IMR-90 (cell line): ENCODE measurements around the gene TNNC1. TPM values are rescaled to one million over a fixed set of nuclear protein-coding genes. Genes with fewer than 3 reads are reported as not detected.

ENCODE experiments used
- ATAC-seq: fragments of 200-7000 bp; cut with Tn5 transposase; 2 replicates; pipeline ENCODE4 v1.9.1; 2020; ENCODE audit warnings: low read depth, mild to moderate bottlenecking, moderate library complexity
- BruUV-seq: library from RNA; stranded (reverse); fragments of 400-500 nt; replicated peaks from 2 replicates; lab custom pipeline; 2021; lab: Mats Ljungman, UMichigan
- CTCF ChIA-PET: fragments of 300-600 bp; formaldehyde crosslinking; extraction: SDS; loops from one replicate; lab custom pipeline; 2021; ENCODE audit warnings: antibody characterized with exemption; lab: Yijun Ruan, JAX
- POLR2A ChIA-PET: fragments of 300-600 bp; sonication (Branson Sonifier 250); formaldehyde crosslinking; loops from one replicate; lab custom pipeline; 2022; ENCODE audit warnings: antibody characterized with exemption; ENCODE audit not compliant: unreplicated experiment; lab: Charles Lee
- DNase-seq: peaks from one replicate; pipeline ENCODE4 v3.0.0; 2013
- H2AFZ ChIP-seq: replicated peaks from 2 replicates; pipeline ENCODE3; 2013; ENCODE audit warnings: low read length, mild to moderate bottlenecking; ENCODE audit not compliant: poor library complexity
- H2AK5ac ChIP-seq: 2 replicates; pipeline ENCODE4 v1.6.1; 2013; ENCODE audit warnings: low read depth, low read length, inconsistent platforms
- H2AK9ac ChIP-seq: replicated peaks from 2 replicates; pipeline ENCODE3; 2013; ENCODE audit warnings: mild to moderate bottlenecking, low read depth, low read length, moderate library complexity; ENCODE audit not compliant: poor library complexity
- H2BK120ac ChIP-seq: 2 replicates; pipeline ENCODE4 v1.6.1; 2013; ENCODE audit warnings: low read depth, low read length, inconsistent platforms
- H2BK15ac ChIP-seq: 3 replicates; pipeline ENCODE4 v1.6.1; 2013; ENCODE audit warnings: low read depth, low read length, inconsistent platforms
- H2BK20ac ChIP-seq: 2 replicates; pipeline ENCODE4 v1.6.1; 2013; ENCODE audit warnings: low read depth, mild to moderate bottlenecking, inconsistent platforms, low read length, moderate library complexity
- H2BK5ac ChIP-seq: 2 replicates; pipeline ENCODE4 v1.6.1; 2013; ENCODE audit warnings: mild to moderate bottlenecking, low read depth, low read length, inconsistent platforms; ENCODE audit not compliant: poor library complexity, severe bottlenecking
- H3K14ac ChIP-seq: replicated peaks from 2 replicates; pipeline ENCODE4 v1.6.1; 2013; ENCODE audit warnings: low read depth, low read length, inconsistent platforms
- H3K18ac ChIP-seq: 2 replicates; pipeline ENCODE4 v1.6.1; 2013; ENCODE audit warnings: low read depth, low read length, control low read depth
- H3K23ac ChIP-seq: 2 replicates; pipeline ENCODE4 v1.6.1; 2013; ENCODE audit warnings: low read depth, low read length, inconsistent platforms
- H3K27ac ChIP-seq: 2 replicates; pipeline ENCODE4 v1.5.1; 2013; ENCODE audit warnings: mild to moderate bottlenecking, control low read depth, low read length; ENCODE audit not compliant: insufficient read depth
- H3K27me3 ChIP-seq: 2 replicates; pipeline ENCODE4 v1.6.1; 2013; ENCODE audit warnings: low read length; ENCODE audit not compliant: control insufficient read depth, insufficient read depth
- H3K36me3 ChIP-seq: 2 replicates; pipeline ENCODE4 v1.6.1; 2013; ENCODE audit warnings: low read length, mixed read lengths; ENCODE audit not compliant: control insufficient read depth, insufficient read depth
- H3K4ac ChIP-seq: 2 replicates; pipeline ENCODE4 v1.6.1; 2013; ENCODE audit warnings: low read depth, low read length, inconsistent platforms
- H3K4me1 ChIP-seq: 2 replicates; pipeline ENCODE4 v1.6.1; 2013; ENCODE audit warnings: low read length, mixed read lengths; ENCODE audit not compliant: control insufficient read depth, insufficient read depth
- H3K4me2 ChIP-seq: 2 replicates; pipeline ENCODE4 v1.6.1; 2013; ENCODE audit warnings: low read depth, mild to moderate bottlenecking, control low read depth, low read length, moderate library complexity
- H3K4me3 ChIP-seq: 2 replicates; pipeline ENCODE4 v1.5.1; 2013; ENCODE audit warnings: low read depth, mild to moderate bottlenecking, control low read depth, low read length, moderate library complexity; ENCODE audit not compliant: insufficient read depth
- H3K56ac ChIP-seq: 2 replicates; pipeline ENCODE4 v1.6.1; 2013; ENCODE audit warnings: low read length, inconsistent platforms; ENCODE audit not compliant: insufficient read depth; ENCODE audit errors: extremely low read depth
- H3K79me1 ChIP-seq, 2 experiments: 2 replicates each; pipeline ENCODE4 v1.6.1; 2013; ENCODE audit warnings: low read length in 2 of 2, inconsistent platforms in 1 of 2, low read depth in 1 of 2
- H3K9ac ChIP-seq: 2 replicates; pipeline ENCODE4 v1.6.1; 2013; ENCODE audit warnings: low read depth, low read length, control low read depth
- H3K9me1 ChIP-seq: 2 replicates; pipeline ENCODE4 v1.6.1; 2013; ENCODE audit warnings: low read length, inconsistent platforms; ENCODE audit not compliant: insufficient read depth
- H3K9me3 ChIP-seq: 2 replicates; pipeline ENCODE4 v1.6.1; 2013; ENCODE audit warnings: low read length; ENCODE audit not compliant: control insufficient read depth, insufficient read depth
- H4K20me1 ChIP-seq: 2 replicates; pipeline ENCODE4 v1.6.1; 2013; ENCODE audit warnings: low read length, inconsistent platforms; ENCODE audit not compliant: insufficient read depth
- H4K5ac ChIP-seq: 2 replicates; pipeline ENCODE4 v1.6.1; 2013; ENCODE audit warnings: mild to moderate bottlenecking, low read depth, low read length, control low read depth
- H4K8ac ChIP-seq, 2 experiments: 2 replicates each; pipeline ENCODE4 v1.6.1; 2013; ENCODE audit warnings: low read depth in 2 of 2, low read length in 2 of 2, control low read depth in 1 of 2, inconsistent platforms in 1 of 2
- H4K91ac ChIP-seq: 2 replicates; pipeline ENCODE4 v1.6.1; 2013; ENCODE audit warnings: low read depth, low read length, inconsistent platforms; ENCODE audit not compliant: insufficient read depth
- BHLHE40 ChIP-seq: fragments of 150-350 bp; IDR thresholded peaks from 2 replicates; pipeline ENCODE4 v1.6.1; 2016; ENCODE audit warnings: mild to moderate bottlenecking, low read depth, low read length
- CEBPB ChIP-seq: IDR thresholded peaks from 2 replicates; pipeline ENCODE4 v1.6.1; 2012; ENCODE audit warnings: low read depth, low read length, improper control_type of control experiment
- CHD1 ChIP-seq: IDR thresholded peaks from 2 replicates; pipeline ENCODE4 v1.6.1; 2012; ENCODE audit warnings: low read depth, low read length, improper control_type of control experiment
- FOS ChIP-seq: fragments of 150-350 bp; IDR thresholded peaks from 2 replicates; pipeline ENCODE4 v1.6.1; 2016; ENCODE audit warnings: low read depth, low read length
- MAFK ChIP-seq: IDR thresholded peaks from 2 replicates; pipeline ENCODE4 v1.6.1; 2012; ENCODE audit warnings: low read depth, low read length, improper control_type of control experiment
- MAZ ChIP-seq: IDR thresholded peaks from 2 replicates; pipeline ENCODE4 v1.6.1; 2012; ENCODE audit warnings: low read depth, mild to moderate bottlenecking, low read length, improper control_type of control experiment, moderate library complexity, borderline replicate concordance
- RCOR1 ChIP-seq: IDR thresholded peaks from 2 replicates; pipeline ENCODE4 v1.6.1; 2012; ENCODE audit warnings: mild to moderate bottlenecking, low read length, improper control_type of control experiment; ENCODE audit not compliant: insufficient replicate concordance
- RFX5 ChIP-seq: IDR thresholded peaks from 2 replicates; pipeline ENCODE4 v1.8.0; 2012; ENCODE audit warnings: low read depth, mild to moderate bottlenecking, low read length, moderate library complexity
- USF2 ChIP-seq: fragments of 150-350 bp; IDR thresholded peaks from 2 replicates; pipeline ENCODE4 v1.6.1; 2017; ENCODE audit warnings: mild to moderate bottlenecking, antibody characterized with exemption, low read length, low read depth
- WGBS, 2 experiments: methylation state at CpG; one replicate each; pipeline versions ENCODE4 v1.1.5 to v1.1.7; 2013; ENCODE audit warnings: missing lambda C conversion rate in 2 of 2; ENCODE audit not compliant: insufficient read length in 1 of 2; ENCODE audit errors: extremely low coverage in 2 of 2; 5-methylcytosine and 5-hydroxymethylcytosine counted together
- dilution Hi-C: fragments of 300-500 bp; cut with HindIII; formaldehyde crosslinking; loops from one replicate; pipeline ENCODE4 v1.14.3; 2018; ENCODE audit warnings: low sequenced_read_pairs; ENCODE audit not compliant: unreplicated experiment
- in situ Hi-C: fragments of 300-500 bp; cut with MboI; formaldehyde crosslinking; loops from 3 replicates; pipeline ENCODE4 v1.14.3; 2019; ENCODE audit warnings: low sequenced_read_pairs, inconsistent platforms, mixed read lengths
- intact Hi-C: fragments of 100-400 bp; cut with micrococcal nuclease; formaldehyde crosslinking; loops from 2 replicates; pipeline ENCODE4 v1.10.0; 2022
- polyA plus RNA-seq, 3 experiments: library from polyadenylated mRNA; depleted of rRNA; stranded (reverse); fragments of >200 nt; gene quantifications; 2 replicates each; pipeline ENCODE4 v1.2.3, GENCODE V29; 2012; ENCODE audit warnings: low replicate concordance in 1 of 3
- total RNA-seq: library from RNA; depleted of rRNA; stranded (reverse); fragments of >200 nt; gene quantifications from 2 replicates; pipeline ENCODE4 v1.2.3, GENCODE V29; 2012
- TF ChIP-seq, protein P1 (sequence below): fragments of 150-350 bp; IDR thresholded peaks from 2 replicates; pipeline ENCODE4 v1.6.1; 2016; ENCODE audit warnings: low read depth, mild to moderate bottlenecking, low read length, moderate library complexity, borderline replicate concordance

The TNNC1 gene
- total and polyA plus RNA-seq, 2 of the 4 experiments (the other 2 are of a cell fraction), result 1.3 to 4.6 TPM

DNA sequence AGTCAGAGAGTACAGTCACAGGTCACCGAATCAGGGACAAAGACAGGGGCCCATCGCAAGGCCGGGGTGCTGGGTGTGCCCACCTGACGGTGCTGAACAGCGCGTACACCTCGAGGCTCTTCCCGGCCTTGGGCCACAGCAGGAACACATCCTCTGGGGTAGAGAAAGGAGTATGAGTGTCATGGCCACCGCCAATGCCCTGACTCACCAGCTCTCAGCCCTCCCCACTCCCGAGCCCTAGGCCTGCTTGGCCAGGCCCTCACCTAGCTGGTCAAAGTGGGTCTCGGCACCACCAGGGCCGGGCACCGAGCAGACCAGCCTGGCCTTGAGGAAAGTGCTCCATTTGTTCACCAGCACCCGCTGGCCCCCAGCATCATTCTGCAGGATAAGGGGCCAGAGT is 13.2 kb downstream of the TNNC1 start:
- H3K27ac ChIP-seq, result no peak overlapping the region
- H2AK9ac ChIP-seq, result peak overlapping the region; percentile 50
- H3K4ac ChIP-seq, result no peak overlapping the region
- no peak overlapping the region for H2BK20ac ChIP-seq
- no peak overlapping the region for H3K14ac ChIP-seq
- no peaks in the 10 kb centered on the region for H3K27me3 ChIP-seq
- ChIA-PET CTCF (no interaction called here), POLR2A (no interaction called here)
- in situ Hi-C loops, result no loop called here
- no peak overlapping the region for H4K5ac ChIP-seq
- no peak overlapping the region for H3K23ac ChIP-seq
- TF ChIP-seq FOS, result no peak
- TF ChIP-seq USF2, result no peak
- TF ChIP-seq, protein P1, sequence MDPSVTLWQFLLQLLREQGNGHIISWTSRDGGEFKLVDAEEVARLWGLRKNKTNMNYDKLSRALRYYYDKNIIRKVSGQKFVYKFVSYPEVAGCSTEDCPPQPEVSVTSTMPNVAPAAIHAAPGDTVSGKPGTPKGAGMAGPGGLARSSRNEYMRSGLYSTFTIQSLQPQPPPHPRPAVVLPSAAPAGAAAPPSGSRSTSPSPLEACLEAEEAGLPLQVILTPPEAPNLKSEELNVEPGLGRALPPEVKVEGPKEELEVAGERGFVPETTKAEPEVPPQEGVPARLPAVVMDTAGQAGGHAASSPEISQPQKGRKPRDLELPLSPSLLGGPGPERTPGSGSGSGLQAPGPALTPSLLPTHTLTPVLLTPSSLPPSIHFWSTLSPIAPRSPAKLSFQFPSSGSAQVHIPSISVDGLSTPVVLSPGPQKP, result no peak
- no peak for TF ChIP-seq CEBPB
- TF ChIP-seq CHD1, result no peak
- no peak for TF ChIP-seq MAFK
- TF ChIP-seq MAZ, result no peak
- no peak for TF ChIP-seq BHLHE40
- TF ChIP-seq RCOR1, result no peak
- no peak for TF ChIP-seq RFX5
- H3K56ac ChIP-seq, result no peak overlapping the region
- no peaks in the 10 kb centered on the region for H3K9me3 ChIP-seq
- no peak overlapping the region for H2AFZ ChIP-seq
- peaks cover 8% of the 10 kb centered on the region; the same call in 1 of the 2 replicates for H3K4me1 ChIP-seq
- no peak overlapping the region for H3K4me2 ChIP-seq
- H3K79me1 ChIP-seq, result no peaks in the 10 kb centered on the region
- no peak overlapping the region for H2BK15ac ChIP-seq
- H3K9ac ChIP-seq, result no peak overlapping the region
- 90% methylated on average over 2 of the region's 14 CpGs; no CpG with 5 or more reads in 1 of the 2 experiments for WGBS, 2 experiments
- intact Hi-C loops, result no loop called here
- H3K18ac ChIP-seq, result no peak overlapping the region
- DNase-seq, result no peak
- no peak overlapping the region for H2AK5ac ChIP-seq
- no peaks in the 10 kb centered on the region for H3K9me1 ChIP-seq
- H4K20me1 ChIP-seq, result no peaks in the 10 kb centered on the region; the same call in 1 of the 2 replicates
- H3K4me3 ChIP-seq, result no peak overlapping the region
- H4K91ac ChIP-seq, result no peak overlapping the region
- H2BK5ac ChIP-seq, result no peak overlapping the region
- H2BK120ac ChIP-seq, result no peak overlapping the region
- no peaks in the 10 kb centered on the region for H3K36me3 ChIP-seq
- dilution Hi-C loops, result no loop called here
- H4K8ac ChIP-seq, result no peak overlapping the region
- BruUV-seq, result no TSS peak
- ATAC-seq, result no peak
